ENCODE measurements around the gene GTPBP1. TPM values are rescaled to one million over a fixed set of nuclear protein-coding genes. Genes with fewer than 3 reads are reported as not detected.

Gene GTPBP1
- total RNA-seq (2012; rRNA removed) (12.4 and 21.4 TPM in 2 replicates), polyA plus RNA-seq (2012; rRNA removed) (24.9 and 29.5 TPM in 2 replicates), Bru-seq, nascent RNA (percentile 81 among the genes with signal in this experiment), BruChase-seq, experiment 1, labeled RNA remaining after a 6-hour chase (percentile 82 among the genes with signal in this experiment), BruChase-seq, experiment 2, labeled RNA remaining after a 2-hour chase (percentile 79 among the genes with signal in this experiment)
- 11.2 and 16.9 TPM in 2 replicates for polyA plus RNA-seq (2012; cell fraction: cytosol; rRNA removed)
- 63.4 and 70.2 TPM in 2 replicates for polyA plus RNA-seq (2012; cell fraction: nucleus; rRNA removed; ENCODE audit: low replicate concordance)
- long read RNA-seq, partial matches to known transcripts: 6 of 21 reads
- long read RNA-seq, other reads (novel, unspliced or antisense): 14 of 21 reads

DNA sequence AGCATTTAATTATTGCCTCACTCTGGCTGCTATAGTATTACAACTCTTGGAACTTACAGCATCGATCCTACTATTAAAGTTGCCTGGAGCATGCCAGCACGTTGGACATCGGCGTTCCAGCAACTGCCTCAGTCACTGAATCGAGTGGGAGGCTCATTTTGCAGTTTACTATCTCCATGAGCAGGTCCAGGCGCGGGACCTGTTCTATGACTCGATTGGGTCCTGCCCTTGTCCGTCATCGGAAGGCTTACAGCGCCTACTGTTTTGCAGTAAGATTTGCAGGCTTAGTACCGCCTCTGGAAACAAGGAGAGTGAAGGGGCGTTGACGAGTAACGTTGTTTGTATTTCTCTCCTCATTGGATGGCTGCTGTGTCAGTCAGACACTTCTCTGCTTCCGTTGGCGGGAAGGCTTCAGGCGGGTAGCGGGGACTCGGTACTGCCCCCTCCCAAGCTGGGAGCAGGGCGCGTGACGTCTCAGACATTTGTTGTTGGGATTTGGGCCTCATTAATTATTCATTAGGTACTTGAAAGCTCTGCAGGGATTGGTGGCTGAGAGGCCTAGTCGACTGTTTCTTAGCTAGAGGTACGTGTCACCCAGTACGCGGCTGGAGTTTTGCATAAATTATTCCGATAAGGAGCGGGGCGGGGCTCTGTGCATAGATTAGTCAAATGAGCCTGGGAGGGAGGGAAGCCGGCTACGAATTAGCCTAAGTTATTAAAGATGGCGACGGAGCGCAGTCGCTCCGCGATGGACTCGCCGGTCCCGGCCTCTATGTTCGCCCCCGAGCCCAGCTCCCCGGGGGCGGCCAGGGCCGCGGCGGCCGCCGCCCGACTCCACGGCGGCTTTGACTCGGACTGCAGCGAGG is at the start of gene GTPBP1:
TSS of gene GTPBP1 (plus strand) at position 710 of the 866 bp plus-strand sequence. CDS start at position 722, 12 bp downstream.
- dilution Hi-C loops (cut with HindIII; ENCODE audit: low sequenced_read_pairs, unreplicated experiment) (no loop called here), intact Hi-C loops (cut with micrococcal nuclease) (loop anchor here (10.0 kb wide), 1 partner anchor 651 kb away; the partner anchor contains the start of gene PICK1), in situ Hi-C loops (cut with MboI; ENCODE audit: low sequenced_read_pairs) (no loop called here)
- peak within 1 kb of the TSS; percentile 21; the same call in 1 of the 2 replicates for H3K18ac ChIP-seq (ENCODE audit: low read depth, low read length)
- peak within 1 kb of the TSS; percentile 64 for H3K9ac ChIP-seq (ENCODE audit: low read depth, low read length)
- peak within 1 kb of the TSS; percentile 92 for H3K4me2 ChIP-seq (ENCODE audit: low read depth, low read length)
- H4K91ac ChIP-seq (ENCODE audit: insufficient read depth, low read depth, low read length): peak within 1 kb of the TSS; percentile 53; the same call in 1 of the 2 replicates
- H3K27me3 ChIP-seq (ENCODE audit: control insufficient read depth, insufficient read depth, low read length): no peaks in the 10 kb centered on the region
- H2BK20ac ChIP-seq (ENCODE audit: low read depth, low read length): no peak within 1 kb of the TSS
- H2AFZ ChIP-seq (replicated peaks; ENCODE audit: low read length, poor library complexity): peak within 1 kb of the TSS; percentile 93
- H3K9me1 ChIP-seq (ENCODE audit: insufficient read depth, low read length): peaks cover 22% of the 10 kb centered on the region
- peak within 1 kb of the TSS; percentile 60 for H2AK5ac ChIP-seq (ENCODE audit: low read depth, low read length)
- H2BK15ac ChIP-seq (ENCODE audit: low read depth, low read length): 0 out of 3 replicates have a peak within 1 kb of the TSS, but pooled peaks have one; percentile 29
- H2AK9ac ChIP-seq (replicated peaks; ENCODE audit: low read depth, low read length, poor library complexity): peak within 1 kb of the TSS; percentile 97
- H3K4ac ChIP-seq (ENCODE audit: low read depth, low read length): peak within 1 kb of the TSS; percentile 91
- WGBS, 2 experiments (ENCODE audit: extremely low coverage in 2 of 2, insufficient read length in 1 of 2): 0% methylated on average over 35 of the region's 55 CpGs; no CpG with 5 or more reads in 1 of the 2 experiments
- POLR2A ChIA-PET (ENCODE audit: unreplicated experiment): no interaction called here
- peaks cover 2 to 51% of the 10 kb centered on the region in 2 experiments; a peak in 2 of 4 replicates for H3K79me1 ChIP-seq (ENCODE audit: low read depth in 1 of 2, low read length in 2 of 2)
- peak within 1 kb of the TSS; percentile 77 for H2BK5ac ChIP-seq (ENCODE audit: low read depth, low read length, poor library complexity, severe bottlenecking)
- H3K27ac ChIP-seq (ENCODE audit: insufficient read depth, low read length): peak within 1 kb of the TSS; percentile 72
- DNase-seq (peak; percentile 100), ATAC-seq (ENCODE audit: low read depth) (peak; percentile 87)
- peak within 1 kb of the TSS; percentile 34; the same call in 1 of the 2 replicates for H4K5ac ChIP-seq (ENCODE audit: low read depth, low read length)
- H3K36me3 ChIP-seq (ENCODE audit: control insufficient read depth, insufficient read depth, low read length): peaks cover 1% of the 10 kb centered on the region; the same call in 1 of the 2 replicates
- peak within 1 kb of the TSS; percentile 99 for H3K23ac ChIP-seq (ENCODE audit: low read depth, low read length)
- no peaks in the 10 kb centered on the region for H3K9me3 ChIP-seq (ENCODE audit: control insufficient read depth, insufficient read depth, low read length)
- no peak within 1 kb of the TSS for H2BK120ac ChIP-seq (ENCODE audit: low read depth, low read length)
- peaks cover 8% of the 10 kb centered on the region for H3K4me1 ChIP-seq (ENCODE audit: control insufficient read depth, insufficient read depth, low read length)
- peak within 1 kb of the TSS; percentile 75 for H3K56ac ChIP-seq (ENCODE audit: extremely low read depth, insufficient read depth, low read length)
- BruUV-seq (replicated peaks): no TSS peak
- peak within 1 kb of the TSS in 1 of 2 experiments; percentile 48; a peak in 1 of 4 replicates for H4K8ac ChIP-seq (ENCODE audit: low read depth in 2 of 2, low read length in 2 of 2)
- peaks cover 41% of the 10 kb centered on the region for H4K20me1 ChIP-seq (ENCODE audit: insufficient read depth, low read length)
- H3K14ac ChIP-seq (replicated peaks; ENCODE audit: low read depth, low read length): peak within 1 kb of the TSS; percentile 87
- H3K4me3 ChIP-seq (ENCODE audit: insufficient read depth, low read depth, low read length): peak within 1 kb of the TSS; percentile 69
- CTCF ChIA-PET: interaction anchor here (1.5 kb wide), 1 partner anchor 13 kb away, joined by 3 read pairs; no protein-coding TSS in a partner anchor
- TF ChIP-seq, protein P1, sequence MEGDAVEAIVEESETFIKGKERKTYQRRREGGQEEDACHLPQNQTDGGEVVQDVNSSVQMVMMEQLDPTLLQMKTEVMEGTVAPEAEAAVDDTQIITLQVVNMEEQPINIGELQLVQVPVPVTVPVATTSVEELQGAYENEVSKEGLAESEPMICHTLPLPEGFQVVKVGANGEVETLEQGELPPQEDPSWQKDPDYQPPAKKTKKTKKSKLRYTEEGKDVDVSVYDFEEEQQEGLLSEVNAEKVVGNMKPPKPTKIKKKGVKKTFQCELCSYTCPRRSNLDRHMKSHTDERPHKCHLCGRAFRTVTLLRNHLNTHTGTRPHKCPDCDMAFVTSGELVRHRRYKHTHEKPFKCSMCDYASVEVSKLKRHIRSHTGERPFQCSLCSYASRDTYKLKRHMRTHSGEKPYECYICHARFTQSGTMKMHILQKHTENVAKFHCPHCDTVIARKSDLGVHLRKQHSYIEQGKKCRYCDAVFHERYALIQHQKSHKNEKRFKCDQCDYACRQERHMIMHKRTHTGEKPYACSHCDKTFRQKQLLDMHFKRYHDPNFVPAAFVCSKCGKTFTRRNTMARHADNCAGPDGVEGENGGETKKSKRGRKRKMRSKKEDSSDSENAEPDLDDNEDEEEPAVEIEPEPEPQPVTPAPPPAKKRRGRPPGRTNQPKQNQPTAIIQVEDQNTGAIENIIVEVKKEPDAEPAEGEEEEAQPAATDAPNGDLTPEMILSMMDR (conservative IDR thresholded peaks at IDR 0.05; ENCODE audit: low read depth, low read length): peak; percentile 13; the same call in 1 of the 2 replicates
- peak; percentile 94; the same call in 1 of the 2 replicates for TF ChIP-seq CHD1 (IDR thresholded peaks at IDR 0.05; ENCODE audit: low read depth, low read length)
- TF ChIP-seq POLR2A (IDR thresholded peaks at IDR 0.05; ENCODE audit: low read depth, low read length): peak; percentile 91
- peak; percentile 85 for TF ChIP-seq MAFK (IDR thresholded peaks at IDR 0.05; ENCODE audit: low read depth, low read length)
- TF ChIP-seq MXI1 (IDR thresholded peaks at IDR 0.05; ENCODE audit: borderline replicate concordance, low read depth, low read length): no peak
- no peak for TF ChIP-seq RAD21 (IDR thresholded peaks at IDR 0.05; ENCODE audit: low read length)
- peak; percentile 71 for TF ChIP-seq CEBPB (IDR thresholded peaks at IDR 0.05; ENCODE audit: low read depth, low read length)
- no peak for TF ChIP-seq NFE2L2 (IDR thresholded peaks at IDR 0.05; ENCODE audit: low read depth, low read length)
- TF ChIP-seq, protein P2, sequence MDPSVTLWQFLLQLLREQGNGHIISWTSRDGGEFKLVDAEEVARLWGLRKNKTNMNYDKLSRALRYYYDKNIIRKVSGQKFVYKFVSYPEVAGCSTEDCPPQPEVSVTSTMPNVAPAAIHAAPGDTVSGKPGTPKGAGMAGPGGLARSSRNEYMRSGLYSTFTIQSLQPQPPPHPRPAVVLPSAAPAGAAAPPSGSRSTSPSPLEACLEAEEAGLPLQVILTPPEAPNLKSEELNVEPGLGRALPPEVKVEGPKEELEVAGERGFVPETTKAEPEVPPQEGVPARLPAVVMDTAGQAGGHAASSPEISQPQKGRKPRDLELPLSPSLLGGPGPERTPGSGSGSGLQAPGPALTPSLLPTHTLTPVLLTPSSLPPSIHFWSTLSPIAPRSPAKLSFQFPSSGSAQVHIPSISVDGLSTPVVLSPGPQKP (IDR thresholded peaks at IDR 0.05; ENCODE audit: borderline replicate concordance, low read depth, low read length): no peak
- no peak; the same call in 1 of the 2 replicates for TF ChIP-seq FOS (IDR thresholded peaks at IDR 0.05; ENCODE audit: low read depth, low read length)
- peak; percentile 66; the same call in 1 of the 2 replicates for TF ChIP-seq RFX5 (IDR thresholded peaks at IDR 0.05; ENCODE audit: low read depth, low read length)

Data from IMR-90 (cell line).